H1 (cell line): ENCODE measurements around the gene CLCN3. TPM values are rescaled to one million over a fixed set of nuclear protein-coding genes. Genes with fewer than 3 reads are reported as not detected.

ENCODE experiments used
- CTCF ChIA-PET: fragments of 300-600 bp; sonication (Branson Sonifier 250); formaldehyde crosslinking; loops from one replicate; lab custom pipeline; 2021; ENCODE audit not compliant: partially characterized antibody; lab: Charles Lee
- POLR2A ChIA-PET: fragments of 300-600 bp; sonication (Branson Sonifier 250); formaldehyde crosslinking; loops from one replicate; lab custom pipeline; 2021; ENCODE audit warnings: inconsistent platforms; ENCODE audit not compliant: partially characterized antibody; lab: Charles Lee
- DNase-seq, 2 experiments: peaks; one replicate each; pipeline versions ENCODE4 v3.0.0 to v3.0.0-alpha.2; 2010 to 2022; ENCODE audit warnings: low spot score in 2 of 2, low read depth in 1 of 2, mixed read lengths in 1 of 2
- FAIRE-seq: peaks from 2 replicates; lab custom pipeline; 2011; peaks lifted over from hg19 to GRCh38; lab: Jason Lieb, UNC
- H2AFZ ChIP-seq: 2 replicates; pipeline ENCODE4 v1.8.1; 2012; ENCODE audit warnings: low read length, inconsistent platforms
- H2AK5ac ChIP-seq: 2 replicates; pipeline ENCODE4 v1.6.1; 2013; ENCODE audit warnings: low read depth, low read length
- H2BK120ac ChIP-seq: replicated peaks from 2 replicates; pipeline ENCODE3; 2013; ENCODE audit warnings: low read depth, low read length, inconsistent platforms
- H2BK12ac ChIP-seq: 2 replicates; pipeline ENCODE4 v1.6.1; 2013; ENCODE audit warnings: low read depth, low read length
- H2BK15ac ChIP-seq: 2 replicates; pipeline ENCODE4 v1.6.1; 2013; ENCODE audit warnings: low read length
- H2BK20ac ChIP-seq: 2 replicates; pipeline ENCODE4 v1.6.1; 2013; ENCODE audit warnings: low read length
- H2BK5ac ChIP-seq: 2 replicates; pipeline ENCODE4 v1.6.1; 2013; ENCODE audit warnings: low read depth, low read length
- H3K14ac ChIP-seq: 2 replicates; pipeline ENCODE4 v1.6.1; 2013; ENCODE audit warnings: inconsistent platforms; ENCODE audit not compliant: insufficient read length
- H3K18ac ChIP-seq: 2 replicates; pipeline ENCODE4 v1.6.1; 2013; ENCODE audit warnings: low read length; ENCODE audit errors: extremely low read depth
- H3K23ac ChIP-seq: 2 replicates; pipeline ENCODE4 v1.6.1; 2013; ENCODE audit warnings: inconsistent platforms; ENCODE audit not compliant: insufficient read length
- H3K23me2 ChIP-seq: 2 replicates; pipeline ENCODE4 v1.6.1; 2013; ENCODE audit warnings: low read depth, low read length
- H3K27ac ChIP-seq: 2 replicates; pipeline ENCODE4 v1.6.1; 2011; ENCODE audit warnings: low read depth, low read length, inconsistent platforms
- H3K27me3 ChIP-seq, 4 experiments: replicated peaks in 1 of 4; 1 replicate in 1 of 4; 2 replicates in 3 of 4; pipeline versions ENCODE4 v1.6.1 to v1.8.1; 2011 to 2013; ENCODE audit warnings: low read length in 3 of 4, mild to moderate bottlenecking in 3 of 4, inconsistent platforms in 2 of 4, mixed read lengths in 2 of 4, moderate library complexity in 1 of 4; ENCODE audit not compliant: control insufficient read depth in 3 of 4, insufficient read depth in 3 of 4; ENCODE audit errors: extremely low read depth in 1 of 4
- H3K36me3 ChIP-seq, 4 experiments: 2 replicates each; pipeline versions ENCODE4 v1.6.1 to v1.8.1; 2011 to 2013; ENCODE audit warnings: mild to moderate bottlenecking in 4 of 4, low read length in 3 of 4, moderate library complexity in 2 of 4, control low read depth in 1 of 4, inconsistent platforms in 1 of 4; ENCODE audit not compliant: insufficient read depth in 4 of 4, control insufficient read depth in 2 of 4
- H3K4ac ChIP-seq: replicated peaks from 2 replicates; pipeline ENCODE3; 2013; ENCODE audit warnings: low read length, low read depth, mixed read lengths, inconsistent platforms; ENCODE audit not compliant: insufficient read length
- H3K4me1 ChIP-seq, 4 experiments: replicated peaks in 1 of 4; 1 replicate in 1 of 4; 2 replicates in 3 of 4; pipeline versions ENCODE4 v1.6.1 to v1.8.1; 2011 to 2013; ENCODE audit warnings: low read length in 3 of 4, inconsistent platforms in 2 of 4, mixed read lengths in 1 of 4; ENCODE audit not compliant: insufficient read depth in 4 of 4, control insufficient read depth in 3 of 4
- H3K4me2 ChIP-seq, 2 experiments: 2 replicates each; pipeline versions ENCODE4 v1.6.1 to v1.8.1; 2011 to 2013; ENCODE audit warnings: low read depth in 2 of 2, low read length in 2 of 2, control low read depth in 1 of 2, inconsistent platforms in 1 of 2, mild to moderate bottlenecking in 1 of 2; ENCODE audit not compliant: insufficient read depth in 1 of 2
- H3K4me3 ChIP-seq, 4 experiments: fragments of 200-600, 300-600 bp in 1 of 4; sonication (generic), shearing (Covaris generic), sonication (Bioruptor Twin) in 1 of 4; 2 replicates each; pipeline versions ENCODE4 v1.5.1 to v1.8.1; 2011 to 2016; ENCODE audit warnings: low read length in 4 of 4, low read depth in 3 of 4, control low read depth in 2 of 4, inconsistent platforms in 2 of 4, mild to moderate bottlenecking in 2 of 4, mixed read lengths in 1 of 4, moderate library complexity in 1 of 4; ENCODE audit not compliant: insufficient read depth in 2 of 4; ENCODE audit errors: extremely low read depth in 1 of 4
- H3K56ac ChIP-seq: replicated peaks from 2 replicates; pipeline ENCODE3; 2013; ENCODE audit warnings: low read depth, mild to moderate bottlenecking, mixed read lengths, low read length, inconsistent platforms; ENCODE audit not compliant: insufficient read length
- H3K79me1 ChIP-seq: 2 replicates; pipeline ENCODE4 v1.6.1; 2013; ENCODE audit warnings: low read depth, low read length, control low read depth
- H3K79me2 ChIP-seq, 2 experiments: 2 replicates each; pipeline versions ENCODE4 v1.6.1 to v1.8.1; 2012 to 2013; ENCODE audit warnings: low read length in 2 of 2, mild to moderate bottlenecking in 2 of 2, inconsistent platforms in 1 of 2; ENCODE audit not compliant: insufficient read depth in 2 of 2, control insufficient read depth in 1 of 2
- H3K9ac ChIP-seq, 4 experiments: replicated peaks in 1 of 4; 1 replicate in 1 of 4; 2 replicates in 3 of 4; pipeline versions ENCODE4 v1.6.1 to v1.8.1; 2011 to 2013; ENCODE audit warnings: low read depth in 3 of 4, low read length in 3 of 4, control low read depth in 2 of 4, mild to moderate bottlenecking in 2 of 4, moderate library complexity in 2 of 4, inconsistent platforms in 1 of 4; ENCODE audit errors: extremely low read depth in 1 of 4
- H3K9me3 ChIP-seq, 2 experiments: 2 replicates each; pipeline versions ENCODE4 v1.6.1 to v1.8.1; 2012 to 2013; ENCODE audit warnings: mild to moderate bottlenecking in 2 of 2, moderate library complexity in 2 of 2, control low read depth in 1 of 2, inconsistent platforms in 1 of 2, low read depth in 1 of 2, low read length in 1 of 2, mixed read lengths in 1 of 2; ENCODE audit not compliant: insufficient read depth in 2 of 2
- H4K20me1 ChIP-seq, 2 experiments: replicated peaks in 1 of 2; 2 replicates each; pipeline versions ENCODE3 to v1.8.1; 2011 to 2013; ENCODE audit warnings: inconsistent platforms in 2 of 2, low read length in 2 of 2, mild to moderate bottlenecking in 1 of 2; ENCODE audit not compliant: insufficient read depth in 2 of 2, control insufficient read depth in 1 of 2
- H4K5ac ChIP-seq: 2 replicates; pipeline ENCODE4 v1.6.1; 2013; ENCODE audit warnings: low read length, low read depth, mixed read lengths, inconsistent platforms; ENCODE audit not compliant: insufficient read length
- H4K8ac ChIP-seq: 2 replicates; pipeline ENCODE4 v1.8.0; 2013; ENCODE audit warnings: mild to moderate bottlenecking, moderate library complexity, low read length, inconsistent platforms; ENCODE audit not compliant: insufficient read depth; ENCODE audit errors: extremely low read depth
- H4K91ac ChIP-seq: replicated peaks from 2 replicates; pipeline ENCODE3; 2013; ENCODE audit warnings: low read length, mixed read lengths, inconsistent platforms; ENCODE audit not compliant: insufficient read length
- HDAC2 ChIP-seq, 2 experiments: fragments of 300-600 bp in 1 of 2; sonication (generic) in 1 of 2; IDR thresholded peaks; 2 replicates each; pipeline ENCODE4 v1.6.1; 2011 to 2012; ENCODE audit warnings: low read depth in 2 of 2, low read length in 2 of 2, mild to moderate bottlenecking in 2 of 2, moderate library complexity in 2 of 2, borderline replicate concordance in 1 of 2, inconsistent platforms in 1 of 2
- SIX5 ChIP-seq: IDR thresholded peaks from 2 replicates; pipeline ENCODE4 v1.6.1; 2011; ENCODE audit warnings: mild to moderate bottlenecking, low read depth, low read length
- SP1 ChIP-seq: IDR thresholded peaks from 2 replicates; pipeline ENCODE4 v1.6.1; 2011; ENCODE audit warnings: low read depth, low read length
- SP4 ChIP-seq: IDR thresholded peaks from 2 replicates; pipeline ENCODE4 v1.6.1; 2012; ENCODE audit warnings: low read length, inconsistent platforms
- TEAD4 ChIP-seq: IDR thresholded peaks from 2 replicates; pipeline ENCODE4 v1.6.1; 2012; ENCODE audit warnings: low read depth, low read length, inconsistent platforms, mixed read lengths
- ZNF274 ChIP-seq: IDR thresholded peaks from 2 replicates; pipeline ENCODE4 v1.7.0; 2012; ENCODE audit warnings: low read length, borderline replicate concordance; ENCODE audit errors: extremely low read depth
- WGBS, 2 experiments: shearing (Covaris generic) in 1 of 2; methylation state at CpG; one replicate each; pipeline versions ENCODE4 v1.1.6 to v1.1.7; 2013 to 2015; ENCODE audit warnings: low lambda C conversion rate in 2 of 2, mixed read lengths in 2 of 2, inconsistent platforms in 1 of 2, low coverage in 1 of 2, missing lambda C conversion rate in 1 of 2; ENCODE audit not compliant: insufficient replicate concordance in 2 of 2, insufficient coverage in 1 of 2, insufficient read length in 1 of 2; ENCODE audit errors: extremely low coverage in 1 of 2, missing lambda C conversion rate in 1 of 2; 5-methylcytosine and 5-hydroxymethylcytosine counted together
- polyA plus RNA-seq, 7 experiments: library from polyadenylated mRNA; depleted of rRNA in 3 of 7; stranded (reverse) in 5 of 7; unstranded in 2 of 7; fragments of >200 nt in 5 of 7; fragments of 200-250 nt in 2 of 7; gene quantifications; 1 replicate in 5 of 7; 2 replicates in 1 of 7; 4 replicates in 1 of 7; pipeline versions ENCODE4 v1.2.1 to v1.2.3, GENCODE V29; 2011 to 2013; ENCODE audit warnings: missing spikeins in 2 of 7, mixed read lengths in 2 of 7
- total RNA-seq: library from RNA; stranded (reverse); fragmentation: NEBNext Ultra II Directional; extraction: Animal tissue kit (Norgen Biotek cat#: 25700); gene quantifications from 2 replicates; pipeline ENCODE4 v1.2.1, GENCODE V29; 2021

The CLCN3 gene
- total and polyA plus RNA-seq, 2 of the 8 experiments (the other 6 are each of a cell fraction or from before 2014, with no cell fraction given), result 8.8 to 32.8 TPM

- H2BK15ac ChIP-seq, result no peak overlapping the region
- H2BK5ac ChIP-seq, result peak overlapping the region; percentile 89; the same call in 1 of the 2 replicates
- H2AFZ ChIP-seq, result peak overlapping the region; percentile 87
- H2AK5ac ChIP-seq, result no peak overlapping the region
- H4K91ac ChIP-seq, result no peak overlapping the region
- peaks cover 0 to 13% (median 5%) of the 10 kb centered on the region in 4 experiments; a peak in 3 of 7 replicates for H3K4me1 ChIP-seq
- no peak overlapping the region for H2BK12ac ChIP-seq
- CTCF ChIA-PET, result interaction anchor here (0.6 to 1.7 kb wide), 2 partner anchors 18 to 286 kb away, joined by 4 to 5 read pairs; no protein-coding TSS in a partner anchor
- H3K27me3 ChIP-seq, result no peaks in the 10 kb centered on the region; a peak in 1 of 7 replicates
- H3K9me3 ChIP-seq, result no peaks in the 10 kb centered on the region
- 15% methylated on average over 13 of the region's 13 CpGs; no CpG with 5 or more reads in 1 of the 2 experiments for WGBS, 2 experiments
- H3K23me2 ChIP-seq, result peaks cover 11% of the 10 kb centered on the region; the same call in 1 of the 2 replicates
- POLR2A ChIA-PET, result interaction anchor here (0.6 to 1.1 kb wide), 2 partner anchors 164 to 183 kb away, joined by 3 read pairs; no protein-coding TSS in a partner anchor
- H3K4me3 ChIP-seq, result peak overlapping the region; percentile 77 to 91 (median 86)
- H3K27ac ChIP-seq, result peak overlapping the region; percentile 46; the same call in 1 of the 2 replicates
- H4K8ac ChIP-seq, result no peak overlapping the region
- no peak overlapping the region for H4K5ac ChIP-seq
- H3K79me2 ChIP-seq, result peaks cover 0 to 21% of the 10 kb centered on the region in 2 experiments; a peak in 2 of 4 replicates
- H2BK120ac ChIP-seq, result peak overlapping the region; percentile 90
- no peaks in the 10 kb centered on the region for H4K20me1 ChIP-seq
- FAIRE-seq (peak; percentile 42), DNase-seq (no peak)
- H3K4ac ChIP-seq, result no peak overlapping the region
- H3K14ac ChIP-seq, result no peak overlapping the region
- peak overlapping the region; percentile 82 to 91 for H3K4me2 ChIP-seq
- H3K9ac ChIP-seq, result peak overlapping the region; percentile 51 to 70 (median 64)
- peak overlapping the region; percentile 86 for H3K56ac ChIP-seq
- no peak overlapping the region for H2BK20ac ChIP-seq
- peak overlapping the region; percentile 5; the same call in 1 of the 2 replicates for H3K18ac ChIP-seq
- no peak overlapping the region for H3K23ac ChIP-seq
- peaks cover 2% of the 10 kb centered on the region; the same call in 1 of the 2 replicates for H3K79me1 ChIP-seq
- TF ChIP-seq SIX5 (no peak), HDAC2 (IDR thresholded peaks at IDR 0.05; ENCODE audit: borderline replicate concordance in 1 of 2, low read depth in 2 of 2, low read length in 2 of 2) (no peak), SP1 (no peak), TEAD4 (peak; percentile 67; the same call in 1 of the 2 replicates), SP4 (no peak), ZNF274 (no peak)
- H3K36me3 ChIP-seq, result no peaks in the 10 kb centered on the region
These were observed 136.7 kb downstream of the CLCN3 start for GRCh38 chr4:169756971-169757574.
